H1 (cell line): ENCODE results near the gene MNS1. TPM values are rescaled to one million over a fixed set of nuclear protein-coding genes. Genes with fewer than 3 reads are reported as not detected.

ENCODE experiments used
- CTCF ChIA-PET: fragments of 300-600 bp; sonication (Branson Sonifier 250); formaldehyde crosslinking; loops from one replicate; lab custom pipeline; 2021; ENCODE audit not compliant: partially characterized antibody; lab: Charles Lee
- POLR2A ChIA-PET: fragments of 300-600 bp; sonication (Branson Sonifier 250); formaldehyde crosslinking; loops from one replicate; lab custom pipeline; 2021; ENCODE audit warnings: inconsistent platforms; ENCODE audit not compliant: partially characterized antibody; lab: Charles Lee
- DNase-seq, 2 experiments: peaks; one replicate each; pipeline versions ENCODE4 v3.0.0 to v3.0.0-alpha.2; 2010 to 2022; ENCODE audit warnings: low spot score in 2 of 2, low read depth in 1 of 2, mixed read lengths in 1 of 2
- FAIRE-seq: peaks from 2 replicates; lab custom pipeline; 2011; peaks lifted over from hg19 to GRCh38; lab: Jason Lieb, UNC
- H2AFZ ChIP-seq: 2 replicates; pipeline ENCODE4 v1.8.1; 2012; ENCODE audit warnings: low read length, inconsistent platforms
- H2AK5ac ChIP-seq: 2 replicates; pipeline ENCODE4 v1.6.1; 2013; ENCODE audit warnings: low read depth, low read length
- H2BK120ac ChIP-seq: replicated peaks from 2 replicates; pipeline ENCODE3; 2013; ENCODE audit warnings: low read depth, low read length, inconsistent platforms
- H2BK12ac ChIP-seq: 2 replicates; pipeline ENCODE4 v1.6.1; 2013; ENCODE audit warnings: low read depth, low read length
- H2BK15ac ChIP-seq: 2 replicates; pipeline ENCODE4 v1.6.1; 2013; ENCODE audit warnings: low read length
- H2BK20ac ChIP-seq: 2 replicates; pipeline ENCODE4 v1.6.1; 2013; ENCODE audit warnings: low read length
- H2BK5ac ChIP-seq: 2 replicates; pipeline ENCODE4 v1.6.1; 2013; ENCODE audit warnings: low read depth, low read length
- H3K14ac ChIP-seq: 2 replicates; pipeline ENCODE4 v1.6.1; 2013; ENCODE audit warnings: inconsistent platforms; ENCODE audit not compliant: insufficient read length
- H3K18ac ChIP-seq: 2 replicates; pipeline ENCODE4 v1.6.1; 2013; ENCODE audit warnings: low read length; ENCODE audit errors: extremely low read depth
- H3K23ac ChIP-seq: 2 replicates; pipeline ENCODE4 v1.6.1; 2013; ENCODE audit warnings: inconsistent platforms; ENCODE audit not compliant: insufficient read length
- H3K23me2 ChIP-seq: 2 replicates; pipeline ENCODE4 v1.6.1; 2013; ENCODE audit warnings: low read depth, low read length
- H3K27ac ChIP-seq: 2 replicates; pipeline ENCODE4 v1.6.1; 2011; ENCODE audit warnings: low read depth, low read length, inconsistent platforms
- H3K27me3 ChIP-seq, 4 experiments: replicated peaks in 1 of 4; 1 replicate in 1 of 4; 2 replicates in 3 of 4; pipeline versions ENCODE4 v1.6.1 to v1.8.1; 2011 to 2013; ENCODE audit warnings: low read length in 3 of 4, mild to moderate bottlenecking in 3 of 4, inconsistent platforms in 2 of 4, mixed read lengths in 2 of 4, moderate library complexity in 1 of 4; ENCODE audit not compliant: control insufficient read depth in 3 of 4, insufficient read depth in 3 of 4; ENCODE audit errors: extremely low read depth in 1 of 4
- H3K36me3 ChIP-seq, 4 experiments: 2 replicates each; pipeline versions ENCODE4 v1.6.1 to v1.8.1; 2011 to 2013; ENCODE audit warnings: mild to moderate bottlenecking in 4 of 4, low read length in 3 of 4, moderate library complexity in 2 of 4, control low read depth in 1 of 4, inconsistent platforms in 1 of 4; ENCODE audit not compliant: insufficient read depth in 4 of 4, control insufficient read depth in 2 of 4
- H3K4ac ChIP-seq: replicated peaks from 2 replicates; pipeline ENCODE3; 2013; ENCODE audit warnings: low read length, low read depth, mixed read lengths, inconsistent platforms; ENCODE audit not compliant: insufficient read length
- H3K4me1 ChIP-seq, 4 experiments: replicated peaks in 1 of 4; 1 replicate in 1 of 4; 2 replicates in 3 of 4; pipeline versions ENCODE4 v1.6.1 to v1.8.1; 2011 to 2013; ENCODE audit warnings: low read length in 3 of 4, inconsistent platforms in 2 of 4, mixed read lengths in 1 of 4; ENCODE audit not compliant: insufficient read depth in 4 of 4, control insufficient read depth in 3 of 4
- H3K4me2 ChIP-seq, 2 experiments: 2 replicates each; pipeline versions ENCODE4 v1.6.1 to v1.8.1; 2011 to 2013; ENCODE audit warnings: low read depth in 2 of 2, low read length in 2 of 2, control low read depth in 1 of 2, inconsistent platforms in 1 of 2, mild to moderate bottlenecking in 1 of 2; ENCODE audit not compliant: insufficient read depth in 1 of 2
- H3K4me3 ChIP-seq, 4 experiments: fragments of 200-600, 300-600 bp in 1 of 4; sonication (generic), shearing (Covaris generic), sonication (Bioruptor Twin) in 1 of 4; 2 replicates each; pipeline versions ENCODE4 v1.5.1 to v1.8.1; 2011 to 2016; ENCODE audit warnings: low read length in 4 of 4, low read depth in 3 of 4, control low read depth in 2 of 4, inconsistent platforms in 2 of 4, mild to moderate bottlenecking in 2 of 4, mixed read lengths in 1 of 4, moderate library complexity in 1 of 4; ENCODE audit not compliant: insufficient read depth in 2 of 4; ENCODE audit errors: extremely low read depth in 1 of 4
- H3K56ac ChIP-seq: replicated peaks from 2 replicates; pipeline ENCODE3; 2013; ENCODE audit warnings: low read depth, mild to moderate bottlenecking, mixed read lengths, low read length, inconsistent platforms; ENCODE audit not compliant: insufficient read length
- H3K79me1 ChIP-seq: 2 replicates; pipeline ENCODE4 v1.6.1; 2013; ENCODE audit warnings: low read depth, low read length, control low read depth
- H3K79me2 ChIP-seq, 2 experiments: 2 replicates each; pipeline versions ENCODE4 v1.6.1 to v1.8.1; 2012 to 2013; ENCODE audit warnings: low read length in 2 of 2, mild to moderate bottlenecking in 2 of 2, inconsistent platforms in 1 of 2; ENCODE audit not compliant: insufficient read depth in 2 of 2, control insufficient read depth in 1 of 2
- H3K9ac ChIP-seq, 4 experiments: replicated peaks in 1 of 4; 1 replicate in 1 of 4; 2 replicates in 3 of 4; pipeline versions ENCODE4 v1.6.1 to v1.8.1; 2011 to 2013; ENCODE audit warnings: low read depth in 3 of 4, low read length in 3 of 4, control low read depth in 2 of 4, mild to moderate bottlenecking in 2 of 4, moderate library complexity in 2 of 4, inconsistent platforms in 1 of 4; ENCODE audit errors: extremely low read depth in 1 of 4
- H3K9me3 ChIP-seq, 2 experiments: 2 replicates each; pipeline versions ENCODE4 v1.6.1 to v1.8.1; 2012 to 2013; ENCODE audit warnings: mild to moderate bottlenecking in 2 of 2, moderate library complexity in 2 of 2, control low read depth in 1 of 2, inconsistent platforms in 1 of 2, low read depth in 1 of 2, low read length in 1 of 2, mixed read lengths in 1 of 2; ENCODE audit not compliant: insufficient read depth in 2 of 2
- H4K20me1 ChIP-seq, 2 experiments: replicated peaks in 1 of 2; 2 replicates each; pipeline versions ENCODE3 to v1.8.1; 2011 to 2013; ENCODE audit warnings: inconsistent platforms in 2 of 2, low read length in 2 of 2, mild to moderate bottlenecking in 1 of 2; ENCODE audit not compliant: insufficient read depth in 2 of 2, control insufficient read depth in 1 of 2
- H4K5ac ChIP-seq: 2 replicates; pipeline ENCODE4 v1.6.1; 2013; ENCODE audit warnings: low read length, low read depth, mixed read lengths, inconsistent platforms; ENCODE audit not compliant: insufficient read length
- H4K8ac ChIP-seq: 2 replicates; pipeline ENCODE4 v1.8.0; 2013; ENCODE audit warnings: mild to moderate bottlenecking, moderate library complexity, low read length, inconsistent platforms; ENCODE audit not compliant: insufficient read depth; ENCODE audit errors: extremely low read depth
- H4K91ac ChIP-seq: replicated peaks from 2 replicates; pipeline ENCODE3; 2013; ENCODE audit warnings: low read length, mixed read lengths, inconsistent platforms; ENCODE audit not compliant: insufficient read length
- BRCA1 ChIP-seq: IDR thresholded peaks from 2 replicates; pipeline ENCODE4 v1.6.1; 2012; ENCODE audit warnings: low read depth, low read length, improper control_type of control experiment
- CHD1 ChIP-seq: IDR thresholded peaks from 2 replicates; pipeline ENCODE4 v1.6.1; 2012; ENCODE audit warnings: low read depth, low read length, improper control_type of control experiment
- FOSL1 ChIP-seq: IDR thresholded peaks from 2 replicates; pipeline ENCODE4 v1.6.1; 2011; ENCODE audit warnings: mild to moderate bottlenecking, low read depth, low read length, moderate library complexity; ENCODE audit not compliant: insufficient read depth
- GTF2F1 ChIP-seq: IDR thresholded peaks from 2 replicates; pipeline ENCODE4 v1.6.1; 2012; ENCODE audit warnings: low read depth, low read length, improper control_type of control experiment, borderline replicate concordance
- JUND ChIP-seq: IDR thresholded peaks from 2 replicates; pipeline ENCODE4 v1.6.1; 2011; ENCODE audit warnings: mild to moderate bottlenecking, improper control_type of control experiment, low read length
- KDM4A ChIP-seq: IDR thresholded peaks from one replicate; pipeline ENCODE4 v1.7.1; 2012; ENCODE audit warnings: low read depth, mild to moderate bottlenecking, moderate library complexity, low read length, inconsistent platforms; ENCODE audit not compliant: severe bottlenecking
- NRF1 ChIP-seq: IDR thresholded peaks from 2 replicates; pipeline ENCODE4 v1.6.1; 2011; ENCODE audit warnings: mild to moderate bottlenecking, low read depth, low read length, improper control_type of control experiment
- RNF2 ChIP-seq: fragments of 200-900, 300-1000 bp; sonication (generic); IDR thresholded peaks from 2 replicates; pipeline ENCODE4 v1.7.1; 2016; ENCODE audit warnings: borderline replicate concordance, low read depth, mild to moderate bottlenecking, antibody characterized with exemption, low read length; ENCODE audit not compliant: poor library complexity, severe bottlenecking; ENCODE audit errors: missing control alignments
- SAP30 ChIP-seq: fragments of 300-600 bp; sonication (generic); IDR thresholded peaks from 2 replicates; pipeline ENCODE4 v1.7.1; 2012; ENCODE audit warnings: low read length, moderate library complexity, mild to moderate bottlenecking, inconsistent platforms; ENCODE audit not compliant: insufficient read depth, insufficient replicate concordance
- SP2 ChIP-seq: IDR thresholded peaks from 2 replicates; pipeline ENCODE4 v1.6.1; 2012; ENCODE audit warnings: mild to moderate bottlenecking, low read length, inconsistent platforms
- SRF ChIP-seq: IDR thresholded peaks from 2 replicates; pipeline ENCODE4 v1.6.1; 2011; ENCODE audit warnings: mild to moderate bottlenecking, low read depth, low read length, moderate library complexity
- TBP ChIP-seq: IDR thresholded peaks from 2 replicates; pipeline ENCODE4 v1.6.1; 2011; ENCODE audit warnings: low read depth, low read length, improper control_type of control experiment
- WGBS, 2 experiments: shearing (Covaris generic) in 1 of 2; methylation state at CpG; one replicate each; pipeline versions ENCODE4 v1.1.6 to v1.1.7; 2013 to 2015; ENCODE audit warnings: low lambda C conversion rate in 2 of 2, mixed read lengths in 2 of 2, inconsistent platforms in 1 of 2, low coverage in 1 of 2, missing lambda C conversion rate in 1 of 2; ENCODE audit not compliant: insufficient replicate concordance in 2 of 2, insufficient coverage in 1 of 2, insufficient read length in 1 of 2; ENCODE audit errors: extremely low coverage in 1 of 2, missing lambda C conversion rate in 1 of 2; 5-methylcytosine and 5-hydroxymethylcytosine counted together
- polyA plus RNA-seq, 7 experiments: library from polyadenylated mRNA; depleted of rRNA in 3 of 7; stranded (reverse) in 5 of 7; unstranded in 2 of 7; fragments of >200 nt in 5 of 7; fragments of 200-250 nt in 2 of 7; gene quantifications; 1 replicate in 5 of 7; 2 replicates in 1 of 7; 4 replicates in 1 of 7; pipeline versions ENCODE4 v1.2.1 to v1.2.3, GENCODE V29; 2011 to 2013; ENCODE audit warnings: missing spikeins in 2 of 7, mixed read lengths in 2 of 7
- total RNA-seq: library from RNA; stranded (reverse); fragmentation: NEBNext Ultra II Directional; extraction: Animal tissue kit (Norgen Biotek cat#: 25700); gene quantifications from 2 replicates; pipeline ENCODE4 v1.2.1, GENCODE V29; 2021
- TF ChIP-seq, protein P1 (sequence below): IDR thresholded peaks from 2 replicates; pipeline ENCODE4 v1.6.1; 2012; ENCODE audit warnings: low read length, inconsistent platforms

MNS1 gene
- total and polyA plus RNA-seq, 2 of the 8 experiments (the other 6 are each of a cell fraction or from before 2014, with no cell fraction given): 0.57 TPM; not detected in 1

DNA sequence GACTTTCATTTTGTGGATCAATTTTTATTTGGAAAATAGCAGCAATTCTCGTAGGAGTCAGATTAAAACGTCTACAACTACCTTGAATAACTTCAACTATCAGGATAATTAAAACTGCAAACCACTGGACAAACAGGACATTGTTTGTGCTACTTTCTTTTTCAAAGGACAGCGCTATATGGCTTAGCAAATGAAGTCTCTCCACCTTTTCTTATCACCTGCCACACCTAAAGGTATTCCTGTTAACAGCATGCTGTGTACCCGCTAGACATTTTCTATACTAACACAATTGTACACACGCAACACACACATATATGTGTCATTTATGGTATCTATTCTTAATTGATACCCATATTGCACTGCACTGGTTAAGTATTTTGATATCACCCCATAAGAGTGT lies 19.2 kb downstream of the MNS1 start:
- Histone ChIP-seq H3K4ac (no peak overlapping the region), H2AK5ac (no peak overlapping the region), H4K91ac (no peak overlapping the region), H2BK15ac (no peak overlapping the region), H2BK120ac (no peak overlapping the region), H4K20me1 (no peaks in the 10 kb centered on the region), H3K9me3 (peaks cover 0 to 6% of the 10 kb centered on the region in 2 experiments; a peak in 1 of 4 replicates), H3K4me2 (no peak overlapping the region), H2AFZ (no peak overlapping the region), H4K5ac (no peak overlapping the region), H2BK5ac (no peak overlapping the region), H3K79me1 (no peaks in the 10 kb centered on the region), H3K23me2 (no peaks in the 10 kb centered on the region), H3K27me3 (no peaks in the 10 kb centered on the region), H3K27ac (no peak overlapping the region), H3K4me1 (no peaks in the 10 kb centered on the region), H3K36me3 (peaks cover 0 to 4% (median 0%) of the 10 kb centered on the region in 4 experiments; a peak in 2 of 8 replicates), H3K18ac (no peak overlapping the region), H3K23ac (no peak overlapping the region), H3K14ac (no peak overlapping the region), H2BK20ac (no peak overlapping the region), H3K4me3 (no peak overlapping the region), H3K79me2 (no peaks in the 10 kb centered on the region), H2BK12ac (no peak overlapping the region), H3K9ac (no peak overlapping the region), H3K56ac (no peak overlapping the region), H4K8ac (no peak overlapping the region)
- DNase-seq: no peak
- ChIA-PET POLR2A (no interaction called here), CTCF (no interaction called here)
- FAIRE-seq: no peak
- WGBS, 2 experiments: 83% methylated on average over 5 of the region's 5 CpGs; no CpG with 5 or more reads in 1 of the 2 experiments
- TF ChIP-seq BRCA1 (no peak), SP2 (no peak), NRF1 (no peak), RNF2 (no peak), GTF2F1 (no peak), CHD1 (no peak), SAP30 (no peak), TBP (no peak), JUND (no peak), FOSL1 (no peak), KDM4A (no peak), SRF (no peak)
- TF ChIP-seq, protein P1, sequence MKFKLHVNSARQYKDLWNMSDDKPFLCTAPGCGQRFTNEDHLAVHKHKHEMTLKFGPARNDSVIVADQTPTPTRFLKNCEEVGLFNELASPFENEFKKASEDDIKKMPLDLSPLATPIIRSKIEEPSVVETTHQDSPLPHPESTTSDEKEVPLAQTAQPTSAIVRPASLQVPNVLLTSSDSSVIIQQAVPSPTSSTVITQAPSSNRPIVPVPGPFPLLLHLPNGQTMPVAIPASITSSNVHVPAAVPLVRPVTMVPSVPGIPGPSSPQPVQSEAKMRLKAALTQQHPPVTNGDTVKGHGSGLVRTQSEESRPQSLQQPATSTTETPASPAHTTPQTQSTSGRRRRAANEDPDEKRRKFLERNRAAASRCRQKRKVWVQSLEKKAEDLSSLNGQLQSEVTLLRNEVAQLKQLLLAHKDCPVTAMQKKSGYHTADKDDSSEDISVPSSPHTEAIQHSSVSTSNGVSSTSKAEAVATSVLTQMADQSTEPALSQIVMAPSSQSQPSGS: no peak
